Neural crest cell (in vitro differentiated cells): Measurements from ENCODE around the gene MRPL50. TPM values are rescaled to one million over a fixed set of nuclear protein-coding genes. Genes with fewer than 3 reads are reported as not detected.

ENCODE experiments used
- DNase-seq: peaks from one replicate; pipeline ENCODE4 v3.0.0; 2021; ENCODE audit warnings: low read depth, mixed read lengths, low spot score
- H3K27ac Mint-ChIP-seq: one replicate; pipeline ENCODE4 v1.8.0; 2021; ENCODE audit warnings: mild to moderate bottlenecking, mixed read lengths; ENCODE audit not compliant: unreplicated experiment
- H3K27me3 Mint-ChIP-seq: 2 replicates; pipeline ENCODE4 v1.8.0; 2021; ENCODE audit warnings: low read depth, mild to moderate bottlenecking, mixed read lengths
- H3K36me3 Mint-ChIP-seq: 2 replicates; pipeline ENCODE4 v1.8.0; 2021; ENCODE audit warnings: low read depth, mild to moderate bottlenecking, mixed read lengths
- H3K4me1 Mint-ChIP-seq: 2 replicates; pipeline ENCODE4 v1.8.0; 2021; ENCODE audit warnings: mixed read lengths
- H3K4me3 Mint-ChIP-seq: one replicate; pipeline ENCODE4 v1.8.0; 2021; ENCODE audit warnings: mild to moderate bottlenecking, mixed read lengths
- H3K9me3 Mint-ChIP-seq: 2 replicates; pipeline ENCODE4 v1.8.0; 2021; ENCODE audit warnings: mixed read lengths
- total RNA-seq: library from RNA; stranded (reverse); gene quantifications from 2 replicates; pipeline ENCODE4 v1.2.1, GENCODE V29; 2021
- TF ChIP-seq, protein P1 (sequence below): fragments of 200-600 bp; sonication (generic); conservative IDR thresholded peaks from 2 replicates; pipeline ENCODE4 v1.5.0; 2021; ENCODE audit warnings: antibody characterized with exemption, mild to moderate bottlenecking

Gene MRPL50
- total RNA-seq, 1 donor from 2014 or later = 17.3 TPM

DNA sequence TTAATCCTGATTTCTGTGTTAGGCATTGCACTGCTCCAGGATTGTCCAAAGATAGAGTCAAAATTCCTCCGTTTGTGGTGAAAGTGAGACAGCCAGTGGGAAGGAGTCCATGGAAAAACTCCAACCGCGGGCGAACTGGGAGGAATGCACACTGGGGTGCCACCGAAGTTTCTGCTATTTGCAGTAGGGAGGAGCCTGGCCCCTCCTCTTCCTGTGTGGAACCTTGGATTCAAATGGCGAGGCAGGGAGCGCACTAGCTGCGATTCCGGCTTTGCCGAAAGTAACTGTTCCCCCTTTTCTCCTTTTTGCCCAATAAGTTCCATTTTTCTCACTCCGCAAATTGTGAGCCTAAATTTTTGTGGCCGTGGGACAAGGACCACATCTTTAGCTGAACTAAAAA lies 22.9 kb downstream of the MRPL50 start:
- DNase-seq = no peak
- Mint-ChIP-seq H3K27ac (no peak overlapping the region), H3K4me1 (peaks cover 8% of the 10 kb centered on the region), H3K4me3 (no peak overlapping the region), H3K27me3 (no peaks in the 10 kb centered on the region), H3K36me3 (peaks cover 11% of the 10 kb centered on the region), H3K9me3 (peaks cover 12% of the 10 kb centered on the region)
- TF ChIP-seq, protein P1, sequence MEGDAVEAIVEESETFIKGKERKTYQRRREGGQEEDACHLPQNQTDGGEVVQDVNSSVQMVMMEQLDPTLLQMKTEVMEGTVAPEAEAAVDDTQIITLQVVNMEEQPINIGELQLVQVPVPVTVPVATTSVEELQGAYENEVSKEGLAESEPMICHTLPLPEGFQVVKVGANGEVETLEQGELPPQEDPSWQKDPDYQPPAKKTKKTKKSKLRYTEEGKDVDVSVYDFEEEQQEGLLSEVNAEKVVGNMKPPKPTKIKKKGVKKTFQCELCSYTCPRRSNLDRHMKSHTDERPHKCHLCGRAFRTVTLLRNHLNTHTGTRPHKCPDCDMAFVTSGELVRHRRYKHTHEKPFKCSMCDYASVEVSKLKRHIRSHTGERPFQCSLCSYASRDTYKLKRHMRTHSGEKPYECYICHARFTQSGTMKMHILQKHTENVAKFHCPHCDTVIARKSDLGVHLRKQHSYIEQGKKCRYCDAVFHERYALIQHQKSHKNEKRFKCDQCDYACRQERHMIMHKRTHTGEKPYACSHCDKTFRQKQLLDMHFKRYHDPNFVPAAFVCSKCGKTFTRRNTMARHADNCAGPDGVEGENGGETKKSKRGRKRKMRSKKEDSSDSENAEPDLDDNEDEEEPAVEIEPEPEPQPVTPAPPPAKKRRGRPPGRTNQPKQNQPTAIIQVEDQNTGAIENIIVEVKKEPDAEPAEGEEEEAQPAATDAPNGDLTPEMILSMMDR = no peak

DNA sequence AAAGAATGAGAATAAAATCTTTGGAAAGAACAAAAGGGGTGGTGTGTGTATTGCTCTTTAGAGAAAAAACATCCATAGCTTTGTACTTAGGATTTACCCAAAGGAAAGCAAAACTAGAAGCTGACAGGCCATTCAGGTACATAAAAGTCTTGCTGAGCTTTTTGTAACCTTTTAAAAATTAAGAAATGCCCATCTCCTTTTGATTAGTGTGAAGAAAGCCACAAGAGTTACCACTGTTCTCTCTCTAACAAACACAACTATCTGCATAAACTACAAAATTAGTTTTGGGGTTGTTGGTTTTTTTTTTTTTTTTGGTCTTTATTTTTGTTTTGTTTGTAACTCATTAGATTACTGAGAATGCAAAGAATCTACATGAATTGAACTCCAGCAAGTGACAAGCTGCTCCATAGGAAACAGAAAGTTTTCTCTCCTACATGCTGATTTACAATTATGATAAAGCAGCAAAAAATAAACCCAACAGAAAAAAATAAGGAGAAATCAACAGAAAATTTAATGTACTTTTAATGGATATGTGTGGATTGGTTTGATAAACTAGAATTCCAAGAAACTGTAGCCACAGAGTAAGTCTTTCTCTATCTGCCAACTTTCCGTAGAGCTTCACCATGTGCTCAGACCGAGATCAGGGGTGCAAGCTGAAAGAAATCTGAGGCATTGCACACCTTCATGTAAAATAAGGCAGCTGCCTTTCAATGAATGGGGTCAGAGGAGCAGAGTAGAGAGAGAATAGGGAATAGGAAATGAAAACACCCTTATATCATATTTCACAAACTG lies 25.9 kb downstream of the MRPL50 start:
- no peak for DNase-seq
- Mint-ChIP-seq H3K4me1 (no peaks in the 10 kb centered on the region), H3K27ac (no peak overlapping the region), H3K4me3 (no peak overlapping the region), H3K36me3 (peaks cover 4% of the 10 kb centered on the region), H3K27me3 (no peaks in the 10 kb centered on the region), H3K9me3 (peaks cover 6% of the 10 kb centered on the region)
- TF ChIP-seq, protein P1 = no peak

DNA sequence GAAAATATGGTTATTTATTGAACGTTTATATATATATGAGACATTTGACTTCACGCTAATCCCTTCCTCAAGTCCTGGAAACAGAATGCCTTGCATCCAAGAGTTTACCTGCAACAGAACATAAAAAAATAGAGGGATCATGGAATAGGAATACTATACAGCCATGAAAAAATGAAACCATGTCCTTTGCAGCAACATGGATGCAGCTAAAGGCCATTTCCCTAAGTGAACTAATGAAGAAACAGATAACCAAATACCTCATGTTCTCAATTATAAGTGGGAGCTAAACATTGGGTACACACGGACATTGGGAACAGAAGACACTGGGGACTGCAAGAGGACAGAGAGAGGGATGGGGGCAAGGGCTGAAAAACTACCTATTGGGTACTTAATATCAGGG lies 26.6 kb downstream of the MRPL50 start:
- Mint-ChIP-seq H3K4me1 (no peaks in the 10 kb centered on the region), H3K9me3 (peaks cover 5% of the 10 kb centered on the region), H3K4me3 (no peak overlapping the region), H3K36me3 (peaks cover 2% of the 10 kb centered on the region), H3K27me3 (no peaks in the 10 kb centered on the region), H3K27ac (no peak overlapping the region)
- TF ChIP-seq, protein P1 = no peak
- DNase-seq = no peak

DNA sequence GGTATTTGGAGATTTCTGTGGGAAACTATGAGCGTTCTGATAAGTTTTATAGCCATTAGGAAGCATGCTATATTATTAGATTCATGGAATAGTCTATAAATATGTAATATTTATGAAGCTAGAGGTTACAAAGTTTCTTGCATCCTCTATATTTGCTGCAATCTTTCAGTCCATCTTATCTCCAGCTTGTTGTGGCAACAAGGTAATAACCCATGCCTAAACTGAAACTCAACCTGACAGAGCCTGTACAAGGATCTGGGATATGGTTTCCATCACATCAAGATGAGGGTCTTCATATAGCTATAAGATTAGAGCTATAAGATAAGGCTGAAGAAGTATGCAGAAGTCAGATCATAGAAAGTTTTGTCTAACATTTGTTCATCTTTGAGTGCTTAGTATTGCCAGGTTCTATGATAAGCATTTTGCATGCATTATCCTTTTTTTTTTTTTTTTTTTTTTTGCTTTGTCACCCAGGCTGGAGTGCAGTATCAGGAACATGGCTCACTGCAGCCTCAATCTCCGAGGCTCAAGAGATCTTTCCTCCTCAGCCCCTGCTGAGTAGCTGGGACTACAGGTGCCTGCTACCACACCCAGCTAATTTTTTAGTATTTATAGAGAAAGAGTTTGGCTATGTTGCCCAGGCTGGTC lies 28.4 kb downstream of the MRPL50 start:
- Mint-ChIP-seq H3K9me3 (peaks cover 5% of the 10 kb centered on the region), H3K36me3 (no peaks in the 10 kb centered on the region), H3K27ac (no peak overlapping the region), H3K4me1 (no peaks in the 10 kb centered on the region), H3K27me3 (no peaks in the 10 kb centered on the region), H3K4me3 (no peak overlapping the region)
- DNase-seq = no peak
- TF ChIP-seq, protein P1 = no peak

DNA sequence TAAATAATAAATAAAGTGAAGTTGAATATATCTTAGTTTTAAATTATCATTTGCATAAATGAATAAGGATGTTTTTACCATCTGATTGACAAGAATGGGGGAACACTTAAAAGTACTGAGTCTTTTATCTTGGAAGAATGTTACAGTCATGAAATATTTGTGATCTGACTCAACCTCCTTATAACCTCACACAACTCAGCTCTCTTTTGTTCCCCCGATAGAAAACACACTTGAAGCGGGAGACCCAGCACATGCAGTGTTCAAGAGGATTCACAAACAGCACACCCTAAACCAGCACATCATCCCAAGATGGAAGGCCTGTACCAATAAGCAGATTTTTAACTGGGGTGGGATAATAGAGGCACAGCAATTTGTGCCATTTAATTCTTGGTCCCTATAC lies 29.1 kb downstream of the MRPL50 start:
- no peaks in the 10 kb centered on the region for H3K4me1 Mint-ChIP-seq
- no peaks in the 10 kb centered on the region for H3K27me3 Mint-ChIP-seq
- TF ChIP-seq, protein P1 = no peak
- H3K27ac Mint-ChIP-seq = no peak overlapping the region
- H3K9me3 Mint-ChIP-seq = peaks cover 5% of the 10 kb centered on the region
- H3K4me3 Mint-ChIP-seq = no peak overlapping the region
- DNase-seq = no peak
- no peaks in the 10 kb centered on the region for H3K36me3 Mint-ChIP-seq
